Measurements from ENCODE around the gene RDH8. TPM values are rescaled to one million over a fixed set of nuclear protein-coding genes. Genes with fewer than 3 reads are reported as not detected.

The RDH8 gene
- total and polyA plus RNA-seq, 10 of the 15 experiments (the other 5 are each of a cell fraction or from before 2014, with no cell fraction given), result 0.04 to 0.58 (median 0.05) TPM; not detected in 7

DNA sequence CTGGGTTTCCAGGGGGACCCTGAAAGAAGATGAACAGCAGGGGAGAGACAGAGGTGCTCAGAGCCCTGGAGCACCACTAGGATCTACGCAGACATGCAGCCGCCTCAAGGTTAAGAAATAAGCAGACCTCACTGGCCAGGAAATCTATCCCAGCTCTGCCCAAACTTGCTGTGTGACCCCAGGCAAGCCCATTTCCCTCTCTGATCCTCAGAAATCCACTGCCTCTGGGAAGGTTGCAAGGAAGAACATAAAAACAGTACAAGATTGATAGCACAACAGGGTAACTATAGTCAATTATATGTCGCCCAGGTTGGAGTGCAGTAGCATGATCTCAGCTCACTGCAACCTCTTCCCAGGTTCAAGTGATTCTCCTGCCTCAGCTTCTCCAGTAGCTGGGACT, 23.8 kb upstream of the RDH8 start:
- Histone ChIP-seq H3K4me3 (no peak overlapping the region), H2AFZ (ENCODE audit: control insufficient read depth, low read depth, low read length) (no peak overlapping the region), H3K4me2 (ENCODE audit: control insufficient read depth, insufficient read depth) (no peak overlapping the region), H3K9me3 (replicated peaks; ENCODE audit: control insufficient read depth, insufficient read depth, low read length) (no peaks in the 10 kb centered on the region), H3K79me2 (ENCODE audit: control insufficient read depth, insufficient read depth, low read length) (no peaks in the 10 kb centered on the region), H3K27me3 (replicated peaks in 1 of 2; ENCODE audit: control insufficient read depth in 2 of 2, insufficient read depth in 2 of 2, low read length in 1 of 2) (0 out of 4 replicates have a peak, but pooled peaks cover 0 to 1% of the 10 kb centered on the region in 2 experiments), H3K9ac (ENCODE audit: control insufficient read depth, insufficient read depth, low read length) (no peak overlapping the region), H3K27ac (ENCODE audit: control insufficient read depth, insufficient read depth) (no peak overlapping the region), H3K4me1 (ENCODE audit: control insufficient read depth, insufficient read depth, low read length) (no peaks in the 10 kb centered on the region), H4K20me1 (ENCODE audit: control insufficient read depth, insufficient read depth) (no peaks in the 10 kb centered on the region), H3K36me3 (ENCODE audit: control insufficient read depth in 2 of 2, insufficient read depth in 2 of 2, low read length in 1 of 2) (no peaks in the 10 kb centered on the region)
- intact Hi-C loops (cut with micrococcal nuclease; ENCODE audit: unreplicated experiment), result no loop called here
- TF ChIP-seq BMI1 (IDR thresholded peaks at IDR 0.05; ENCODE audit: borderline replicate concordance) (no peak), JUND (IDR thresholded peaks at IDR 0.05; ENCODE audit: low read depth, low read length) (no peak), TCF12 (IDR thresholded peaks at IDR 0.05; ENCODE audit: low read depth, low read length) (no peak), NFYB (IDR thresholded peaks at IDR 0.05; ENCODE audit: insufficient read depth, low read depth, low read length) (no peak), HDGF (IDR thresholded peaks at IDR 0.05) (no peak), MYC (IDR thresholded peaks at IDR 0.05; ENCODE audit: insufficient read depth, insufficient read length, insufficient replicate concordance, low read length, severe bottlenecking) (no peak), CHD1 (IDR thresholded peaks at IDR 0.05; ENCODE audit: low read depth, low read length) (no peak)
- TF ChIP-seq, protein P1, sequence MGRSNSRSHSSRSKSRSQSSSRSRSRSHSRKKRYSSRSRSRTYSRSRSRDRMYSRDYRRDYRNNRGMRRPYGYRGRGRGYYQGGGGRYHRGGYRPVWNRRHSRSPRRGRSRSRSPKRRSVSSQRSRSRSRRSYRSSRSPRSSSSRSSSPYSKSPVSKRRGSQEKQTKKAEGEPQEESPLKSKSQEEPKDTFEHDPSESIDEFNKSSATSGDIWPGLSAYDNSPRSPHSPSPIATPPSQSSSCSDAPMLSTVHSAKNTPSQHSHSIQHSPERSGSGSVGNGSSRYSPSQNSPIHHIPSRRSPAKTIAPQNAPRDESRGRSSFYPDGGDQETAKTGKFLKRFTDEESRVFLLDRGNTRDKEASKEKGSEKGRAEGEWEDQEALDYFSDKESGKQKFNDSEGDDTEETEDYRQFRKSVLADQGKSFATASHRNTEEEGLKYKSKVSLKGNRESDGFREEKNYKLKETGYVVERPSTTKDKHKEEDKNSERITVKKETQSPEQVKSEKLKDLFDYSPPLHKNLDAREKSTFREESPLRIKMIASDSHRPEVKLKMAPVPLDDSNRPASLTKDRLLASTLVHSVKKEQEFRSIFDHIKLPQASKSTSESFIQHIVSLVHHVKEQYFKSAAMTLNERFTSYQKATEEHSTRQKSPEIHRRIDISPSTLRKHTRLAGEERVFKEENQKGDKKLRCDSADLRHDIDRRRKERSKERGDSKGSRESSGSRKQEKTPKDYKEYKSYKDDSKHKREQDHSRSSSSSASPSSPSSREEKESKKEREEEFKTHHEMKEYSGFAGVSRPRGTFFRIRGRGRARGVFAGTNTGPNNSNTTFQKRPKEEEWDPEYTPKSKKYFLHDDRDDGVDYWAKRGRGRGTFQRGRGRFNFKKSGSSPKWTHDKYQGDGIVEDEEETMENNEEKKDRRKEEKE (IDR thresholded peaks at IDR 0.05), result no peak
- TF ChIP-seq, protein P2, sequence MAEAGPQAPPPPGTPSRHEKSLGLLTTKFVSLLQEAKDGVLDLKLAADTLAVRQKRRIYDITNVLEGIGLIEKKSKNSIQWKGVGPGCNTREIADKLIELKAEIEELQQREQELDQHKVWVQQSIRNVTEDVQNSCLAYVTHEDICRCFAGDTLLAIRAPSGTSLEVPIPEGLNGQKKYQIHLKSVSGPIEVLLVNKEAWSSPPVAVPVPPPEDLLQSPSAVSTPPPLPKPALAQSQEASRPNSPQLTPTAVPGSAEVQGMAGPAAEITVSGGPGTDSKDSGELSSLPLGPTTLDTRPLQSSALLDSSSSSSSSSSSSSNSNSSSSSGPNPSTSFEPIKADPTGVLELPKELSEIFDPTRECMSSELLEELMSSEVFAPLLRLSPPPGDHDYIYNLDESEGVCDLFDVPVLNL (IDR thresholded peaks at IDR 0.05; ENCODE audit: low read depth, low read length), result no peak
- POLR2A ChIA-PET, result no interaction called here
- CTCF ChIA-PET, result no interaction called here
- DNase-seq (ENCODE audit: low read depth, low spot score) (no peak), ATAC-seq (no peak), FAIRE-seq (no peak)
- in situ Hi-C loops (cut with MboI), result no loop called here
- 67% methylated on average over 3 of the region's 3 CpGs for WGBS (ENCODE audit: insufficient coverage, insufficient replicate concordance, low lambda C conversion rate, missing lambda C conversion rate)
- SMC1A ChIA-PET (ENCODE audit: uncharacterized antibody, unreplicated experiment), result no interaction called here
- no TSS peak for BruUV-seq (replicated peaks)
- RAD21 ChIA-PET (ENCODE audit: unreplicated experiment), result no interaction called here

All from GM12878 (cell line).